ENCODE measurements around the gene C1QBP. TPM values are rescaled to one million over a fixed set of nuclear protein-coding genes. Genes with fewer than 3 reads are reported as not detected.

The C1QBP gene
- total and polyA plus RNA-seq, 2 of the 4 experiments (the other 2 are of a cell fraction): 172 to 173 TPM

- ATAC-seq (ENCODE audit: low read depth): no peak
- peaks cover 42 to 62% of the 10 kb centered on the region in 2 experiments for H3K79me1 ChIP-seq (ENCODE audit: low read depth in 1 of 2, low read length in 2 of 2)
- H3K14ac ChIP-seq (replicated peaks; ENCODE audit: low read depth, low read length): no peak overlapping the region
- 90% methylated on average over 2 of the region's 6 CpGs; no CpG with 5 or more reads in 1 of the 2 experiments for WGBS, 2 experiments (ENCODE audit: extremely low coverage in 2 of 2, insufficient read length in 1 of 2)
- no peak overlapping the region for H3K56ac ChIP-seq (ENCODE audit: extremely low read depth, insufficient read depth, low read length)
- H3K18ac ChIP-seq (ENCODE audit: low read depth, low read length): no peak overlapping the region
- H4K91ac ChIP-seq (ENCODE audit: insufficient read depth, low read depth, low read length): no peak overlapping the region
- H4K8ac ChIP-seq (ENCODE audit: low read depth in 2 of 2, low read length in 2 of 2): no peak overlapping the region
- dilution Hi-C loops (cut with HindIII; ENCODE audit: low sequenced_read_pairs, unreplicated experiment): no loop called here
- no peak overlapping the region for H3K27ac ChIP-seq (ENCODE audit: insufficient read depth, low read length)
- POLR2A ChIA-PET (ENCODE audit: unreplicated experiment): no interaction called here
- no peak overlapping the region for H3K4me2 ChIP-seq (ENCODE audit: low read depth, low read length)
- H2BK20ac ChIP-seq (ENCODE audit: low read depth, low read length): no peak overlapping the region
- H2BK120ac ChIP-seq (ENCODE audit: low read depth, low read length): no peak overlapping the region
- no peak overlapping the region for H2AK9ac ChIP-seq (replicated peaks; ENCODE audit: low read depth, low read length, poor library complexity)
- intact Hi-C loops (cut with micrococcal nuclease): no loop called here
- CTCF ChIA-PET: no interaction called here
- no peaks in the 10 kb centered on the region for H3K4me1 ChIP-seq (ENCODE audit: control insufficient read depth, insufficient read depth, low read length)
- H3K9me1 ChIP-seq (ENCODE audit: insufficient read depth, low read length): 0 out of 2 replicates have a peak, but pooled peaks cover 2% of the 10 kb centered on the region
- peaks cover 43% of the 10 kb centered on the region for H3K36me3 ChIP-seq (ENCODE audit: control insufficient read depth, insufficient read depth, low read length)
- no peak overlapping the region for H3K9ac ChIP-seq (ENCODE audit: low read depth, low read length)
- H3K23ac ChIP-seq (ENCODE audit: low read depth, low read length): no peak overlapping the region
- no peaks in the 10 kb centered on the region for H3K27me3 ChIP-seq (ENCODE audit: control insufficient read depth, insufficient read depth, low read length)
- H3K4me3 ChIP-seq (ENCODE audit: insufficient read depth, low read depth, low read length): no peak overlapping the region
- no peaks in the 10 kb centered on the region for H4K20me1 ChIP-seq (ENCODE audit: insufficient read depth, low read length)
- H3K4ac ChIP-seq (ENCODE audit: low read depth, low read length): no peak overlapping the region
- H2BK15ac ChIP-seq (ENCODE audit: low read depth, low read length): no peak overlapping the region
- H4K5ac ChIP-seq (ENCODE audit: low read depth, low read length): no peak overlapping the region
- H3K9me3 ChIP-seq (ENCODE audit: control insufficient read depth, insufficient read depth, low read length): no peaks in the 10 kb centered on the region
- in situ Hi-C loops (cut with MboI; ENCODE audit: low sequenced_read_pairs): no loop called here
- no peak overlapping the region for H2BK5ac ChIP-seq (ENCODE audit: low read depth, low read length, poor library complexity, severe bottlenecking)
- H2AK5ac ChIP-seq (ENCODE audit: low read depth, low read length): no peak overlapping the region
- no peak for DNase-seq
- TF ChIP-seq CHD1 (IDR thresholded peaks at IDR 0.05; ENCODE audit: low read depth, low read length) (no peak), RFX5 (IDR thresholded peaks at IDR 0.05; ENCODE audit: low read depth, low read length) (no peak), SMC3 (IDR thresholded peaks at IDR 0.05; ENCODE audit: low read depth, low read length) (no peak), POLR2A (IDR thresholded peaks at IDR 0.05; ENCODE audit: low read depth, low read length) (no peak), FOS (IDR thresholded peaks at IDR 0.05; ENCODE audit: low read depth, low read length) (no peak)
- H2AFZ ChIP-seq (replicated peaks; ENCODE audit: low read length, poor library complexity): no peak overlapping the region
- BruUV-seq (replicated peaks): no TSS peak
Observed at GRCh38 chr17:5480962-5481361, 42.0 kb upstream of the C1QBP start.
